Mesenchymal stem cell (in vitro differentiated cells and primary cell): Measurements from ENCODE around the gene PARN.

Experiments used
- DNase-seq: peaks from one replicate; pipeline ENCODE4 v3.0.0-alpha.2; 2013
- H2AFZ ChIP-seq: one replicate; pipeline ENCODE4 v1.6.1; 2013; ENCODE audit warnings: low read depth, mild to moderate bottlenecking, control low read depth, inconsistent platforms, low read length, moderate library complexity
- H2AK5ac ChIP-seq: 2 replicates; pipeline ENCODE4 v1.6.1; 2013; ENCODE audit warnings: low read length, moderate library complexity, mild to moderate bottlenecking, inconsistent platforms; ENCODE audit not compliant: severe bottlenecking
- H2BK120ac ChIP-seq: one replicate; pipeline ENCODE4 v1.6.1; 2013; ENCODE audit warnings: low read depth, mild to moderate bottlenecking, inconsistent platforms, low read length, moderate library complexity
- H2BK12ac ChIP-seq, 2 experiments: one replicate each; pipeline ENCODE4 v1.6.1; 2013; ENCODE audit warnings: inconsistent platforms in 2 of 2, low read length in 2 of 2, mild to moderate bottlenecking in 2 of 2, moderate library complexity in 2 of 2, control low read depth in 1 of 2
- H2BK15ac ChIP-seq: one replicate; pipeline ENCODE4 v1.6.1; 2013; ENCODE audit warnings: mild to moderate bottlenecking, low read depth, inconsistent platforms; ENCODE audit not compliant: poor library complexity, severe bottlenecking
- H2BK5ac ChIP-seq: 2 replicates; pipeline ENCODE4 v1.6.1; 2013; ENCODE audit warnings: low read depth, mild to moderate bottlenecking, low read length, control low read depth, inconsistent platforms; ENCODE audit not compliant: poor library complexity, severe bottlenecking
- H3K14ac ChIP-seq, 2 experiments: one replicate each; pipeline ENCODE4 v1.6.1; 2013; ENCODE audit warnings: inconsistent platforms in 2 of 2, low read length in 2 of 2, control low read depth in 1 of 2, mild to moderate bottlenecking in 1 of 2, moderate library complexity in 1 of 2
- H3K18ac ChIP-seq, 2 experiments: one replicate each; pipeline ENCODE4 v1.6.1; 2013; ENCODE audit warnings: inconsistent platforms in 2 of 2, low read length in 2 of 2, control low read depth in 1 of 2, low read depth in 1 of 2, mild to moderate bottlenecking in 1 of 2
- H3K23ac ChIP-seq, 2 experiments: one replicate each; pipeline ENCODE4 v1.6.1; 2013; ENCODE audit warnings: inconsistent platforms in 2 of 2, low read length in 2 of 2, mild to moderate bottlenecking in 2 of 2, moderate library complexity in 2 of 2, control low read depth in 1 of 2
- H3K27ac ChIP-seq: 2 replicates; pipeline ENCODE4 v1.5.1; 2013; ENCODE audit warnings: mild to moderate bottlenecking, moderate library complexity, low read length, control low read depth, inconsistent platforms; ENCODE audit not compliant: poor library complexity, severe bottlenecking
- H3K27me3 ChIP-seq, 2 experiments: 2 replicates each; pipeline versions ENCODE4 v1.6.1 to v1.7.0; 2013; ENCODE audit warnings: low read length in 2 of 2, mild to moderate bottlenecking in 2 of 2, moderate library complexity in 2 of 2, control low read depth in 1 of 2, inconsistent platforms in 1 of 2; ENCODE audit not compliant: control insufficient read depth in 1 of 2, insufficient read depth in 1 of 2
- H3K36me3 ChIP-seq, 2 experiments: 2 replicates each; pipeline versions ENCODE4 v1.6.1 to v1.7.0; 2013; ENCODE audit warnings: low read length in 2 of 2, control low read depth in 1 of 2, inconsistent platforms in 1 of 2, low read depth in 1 of 2, mild to moderate bottlenecking in 1 of 2; ENCODE audit not compliant: insufficient read depth in 2 of 2, control insufficient read depth in 1 of 2
- H3K4ac ChIP-seq, 2 experiments: one replicate each; pipeline ENCODE4 v1.6.1; 2013; ENCODE audit warnings: inconsistent platforms in 2 of 2, low read length in 2 of 2, mild to moderate bottlenecking in 2 of 2, moderate library complexity in 2 of 2, control low read depth in 1 of 2, low read depth in 1 of 2
- H3K4me1 ChIP-seq: 2 replicates; pipeline ENCODE4 v1.6.1; 2013; ENCODE audit warnings: low read depth, low read length, control low read depth; ENCODE audit not compliant: control insufficient read depth, insufficient read depth
- H3K4me2 ChIP-seq: 2 replicates; pipeline ENCODE4 v1.6.1; 2013; ENCODE audit warnings: low read length, mild to moderate bottlenecking, inconsistent platforms; ENCODE audit not compliant: poor library complexity, severe bottlenecking
- H3K4me3 ChIP-seq, 2 experiments: 2 replicates each; pipeline versions ENCODE4 v1.5.1 to v1.7.0; 2013; ENCODE audit warnings: low read length in 2 of 2, mild to moderate bottlenecking in 2 of 2, control low read depth in 1 of 2, low read depth in 1 of 2; ENCODE audit not compliant: insufficient read depth in 1 of 2
- H3K79me1 ChIP-seq: replicated peaks from 2 replicates; pipeline ENCODE4 v1.6.1; 2013; ENCODE audit warnings: mild to moderate bottlenecking, control low read depth, low read length, inconsistent platforms; ENCODE audit not compliant: poor library complexity, severe bottlenecking
- H3K9ac ChIP-seq: 2 replicates; pipeline ENCODE4 v1.7.0; 2013; ENCODE audit warnings: mild to moderate bottlenecking, low read length, moderate library complexity
- H3K9me3 ChIP-seq: 2 replicates; pipeline ENCODE4 v1.7.0; 2013; ENCODE audit warnings: mild to moderate bottlenecking, low read length; ENCODE audit not compliant: control insufficient read depth
- H4K8ac ChIP-seq: one replicate; pipeline ENCODE4 v1.6.1; 2013; ENCODE audit warnings: inconsistent platforms, mild to moderate bottlenecking, low read length, moderate library complexity
- H4K91ac ChIP-seq: one replicate; pipeline ENCODE4 v1.6.1; 2013; ENCODE audit warnings: mild to moderate bottlenecking, low read length, inconsistent platforms
- WGBS: methylation state at CpG from one replicate; pipeline ENCODE4 v1.1.7; 2013; ENCODE audit warnings: mixed read lengths; 5-methylcytosine and 5-hydroxymethylcytosine counted together

Gene PARN

DNA sequence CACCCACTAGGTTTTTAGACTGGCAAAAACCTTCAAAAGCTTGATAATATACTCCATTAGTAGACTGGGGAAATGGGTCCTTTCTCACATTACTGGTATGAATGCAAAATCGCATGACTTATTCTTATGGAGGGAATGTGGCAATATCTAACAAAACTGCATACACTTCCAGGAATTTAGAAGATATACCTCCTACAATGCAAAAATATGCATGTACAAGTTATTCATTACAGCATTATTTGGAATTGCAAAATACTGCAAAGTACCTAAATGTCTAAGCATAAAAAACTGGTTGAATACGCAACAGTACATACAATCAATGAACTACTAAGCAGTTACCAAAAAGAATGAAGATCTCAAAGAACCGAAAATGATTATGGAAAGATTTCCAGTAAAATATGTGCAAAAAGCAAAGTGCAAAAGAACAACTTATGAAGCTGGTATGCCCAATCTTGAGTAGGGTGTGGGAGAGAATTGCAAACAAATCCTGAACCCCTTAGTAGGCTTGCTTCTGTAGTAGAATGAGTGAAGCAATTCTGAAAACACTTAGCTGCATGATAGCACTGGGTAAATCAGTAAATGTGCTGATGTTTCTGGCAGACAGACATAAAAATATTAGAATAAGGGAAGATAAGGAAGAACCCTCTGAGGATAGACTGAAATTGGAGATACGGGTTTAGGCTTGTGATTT is 180.1 kb downstream of the PARN start:
- Histone ChIP-seq H3K27ac (peak overlapping the region; percentile 59), H3K4me3 (no peak overlapping the region), H3K36me3 (peaks cover 5 to 18% of the 10 kb centered on the region in 2 experiments), H3K9me3 (no peaks in the 10 kb centered on the region), H3K27me3 (no peaks in the 10 kb centered on the region), H2AK5ac (no peak overlapping the region), H4K8ac (no peak overlapping the region), H3K14ac (no peak overlapping the region), H3K4me1 (no peaks in the 10 kb centered on the region), H2BK15ac (no peak overlapping the region), H3K79me1 (no peaks in the 10 kb centered on the region), H2BK12ac (no peak overlapping the region), H3K4me2 (no peak overlapping the region), H3K18ac (no peak overlapping the region), H2BK5ac (no peak overlapping the region), H2AFZ (no peak overlapping the region), H2BK120ac (no peak overlapping the region), H3K23ac (no peak overlapping the region), H4K91ac (no peak overlapping the region), H3K9ac (no peak overlapping the region), H3K4ac (no peak overlapping the region)
- 97% methylated on average over 2 of the region's 4 CpGs for WGBS
- DNase-seq, result no peak

GRCh38 chr16:14449334-14449733 is 180.7 kb downstream of the PARN start:
- no peak overlapping the region for H2BK5ac ChIP-seq
- no peak overlapping the region for H3K23ac ChIP-seq
- H4K8ac ChIP-seq, result no peak overlapping the region
- 100% methylated on average over 2 of the region's 4 CpGs for WGBS
- no peak overlapping the region for H3K27ac ChIP-seq
- H3K18ac ChIP-seq, result no peak overlapping the region
- no peak overlapping the region for H4K91ac ChIP-seq
- DNase-seq, result no peak
- H3K27me3 ChIP-seq, result no peaks in the 10 kb centered on the region
- H2BK15ac ChIP-seq, result no peak overlapping the region
- no peaks in the 10 kb centered on the region for H3K4me1 ChIP-seq
- no peak overlapping the region for H3K4ac ChIP-seq
- no peak overlapping the region for H3K14ac ChIP-seq
- no peak overlapping the region for H2BK12ac ChIP-seq
- no peak overlapping the region for H3K9ac ChIP-seq
- no peak overlapping the region for H3K4me2 ChIP-seq
- H3K79me1 ChIP-seq, result no peaks in the 10 kb centered on the region
- no peak overlapping the region for H3K4me3 ChIP-seq
- no peaks in the 10 kb centered on the region for H3K9me3 ChIP-seq
- peaks cover 5 to 18% of the 10 kb centered on the region in 2 experiments for H3K36me3 ChIP-seq
- H2AFZ ChIP-seq, result no peak overlapping the region
- no peak overlapping the region for H2BK120ac ChIP-seq
- H2AK5ac ChIP-seq, result no peak overlapping the region

DNA sequence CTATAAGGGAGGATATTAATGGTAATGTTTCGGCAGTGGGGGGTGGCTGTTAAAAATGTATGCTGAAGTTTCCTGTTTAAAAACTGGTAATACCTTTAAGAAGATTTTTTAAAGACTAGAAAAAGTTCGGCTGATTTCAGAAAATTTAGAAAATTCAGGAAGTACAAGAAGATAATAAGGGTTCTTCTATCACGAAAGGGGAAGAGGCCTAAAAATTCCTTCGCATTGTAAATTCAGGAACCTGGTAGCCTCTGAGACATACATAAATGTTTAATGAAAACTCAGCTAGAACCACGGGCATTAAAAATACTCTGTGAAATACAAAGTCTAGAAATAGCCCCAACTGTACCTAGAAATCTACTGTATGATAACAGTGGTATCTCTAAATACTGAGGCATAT is 181.2 kb downstream of the PARN start:
- H3K23ac ChIP-seq, result no peak overlapping the region
- no peak for DNase-seq
- H3K27ac ChIP-seq, result no peak overlapping the region
- no peaks in the 10 kb centered on the region for H3K4me1 ChIP-seq
- no peak overlapping the region for H2AFZ ChIP-seq
- H3K9me3 ChIP-seq, result no peaks in the 10 kb centered on the region
- H2AK5ac ChIP-seq, result no peak overlapping the region
- no peaks in the 10 kb centered on the region for H3K79me1 ChIP-seq
- no peak overlapping the region for H3K9ac ChIP-seq
- no peak overlapping the region for H3K4me2 ChIP-seq
- no peaks in the 10 kb centered on the region for H3K27me3 ChIP-seq
- no peak overlapping the region for H2BK15ac ChIP-seq
- H3K18ac ChIP-seq, result no peak overlapping the region
- WGBS, result 92% methylated on average over 3 of the region's 5 CpGs
- no peak overlapping the region for H2BK5ac ChIP-seq
- H3K14ac ChIP-seq, result no peak overlapping the region
- H3K4ac ChIP-seq, result no peak overlapping the region
- H4K8ac ChIP-seq, result no peak overlapping the region
- H3K4me3 ChIP-seq, result no peak overlapping the region
- H3K36me3 ChIP-seq, result peaks cover 5 to 18% of the 10 kb centered on the region in 2 experiments
- H4K91ac ChIP-seq, result no peak overlapping the region
- H2BK12ac ChIP-seq, result no peak overlapping the region
- no peak overlapping the region for H2BK120ac ChIP-seq

DNA sequence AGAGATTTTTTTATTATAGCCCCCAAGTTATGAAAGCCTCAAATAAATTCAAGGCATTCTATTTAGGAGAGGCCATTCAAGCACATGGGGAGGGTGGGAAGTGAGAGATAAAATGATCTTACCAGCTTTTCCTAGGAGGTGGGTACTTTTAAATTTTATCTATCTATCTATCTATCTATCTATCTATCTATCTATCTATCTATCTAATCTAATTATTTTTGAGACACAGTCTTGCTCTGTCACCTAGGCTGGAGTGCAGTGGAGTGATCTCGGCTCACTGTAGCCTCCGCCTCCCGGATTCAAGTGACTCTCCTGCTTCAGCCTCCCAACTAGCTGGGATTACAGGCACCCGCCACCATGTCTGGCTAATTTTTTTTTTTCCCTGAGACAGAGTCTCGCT is 182.3 kb downstream of the PARN start:
- H4K8ac ChIP-seq, result no peak overlapping the region
- H2AFZ ChIP-seq, result no peak overlapping the region
- no peaks in the 10 kb centered on the region for H3K9me3 ChIP-seq
- H3K14ac ChIP-seq, result no peak overlapping the region
- no peaks in the 10 kb centered on the region for H3K4me1 ChIP-seq
- H2BK120ac ChIP-seq, result no peak overlapping the region
- H3K18ac ChIP-seq, result no peak overlapping the region
- no peak overlapping the region for H3K4me3 ChIP-seq
- WGBS, result 92% methylated on average over 5 of the region's 5 CpGs
- H2BK12ac ChIP-seq, result no peak overlapping the region
- H3K9ac ChIP-seq, result no peak overlapping the region
- H3K36me3 ChIP-seq, result peaks cover 5 to 18% of the 10 kb centered on the region in 2 experiments
- H3K27me3 ChIP-seq, result no peaks in the 10 kb centered on the region
- H3K4me2 ChIP-seq, result no peak overlapping the region
- no peak overlapping the region for H2BK15ac ChIP-seq
- no peak overlapping the region for H3K4ac ChIP-seq
- H3K23ac ChIP-seq, result no peak overlapping the region
- no peak overlapping the region for H3K27ac ChIP-seq
- H4K91ac ChIP-seq, result no peak overlapping the region
- no peak for DNase-seq
- no peak overlapping the region for H2BK5ac ChIP-seq
- no peaks in the 10 kb centered on the region for H3K79me1 ChIP-seq
- no peak overlapping the region for H2AK5ac ChIP-seq
